Uterus (tissue), 4 donors: ENCODE measurements around the gene AMH. TPM values are rescaled to one million over a fixed set of nuclear protein-coding genes. Genes with fewer than 3 reads are reported as not detected.

Experiments used
- DNase-seq, 2 donors: peaks; one replicate each; pipeline ENCODE4 v3.0.0-alpha.2; 2019 to 2020
- H3K27ac ChIP-seq, 2 donors: fragments of 200-600 bp; sonication (generic); 1 replicate in 1 of 2; 2 replicates in 1 of 2; pipeline ENCODE4 v1.5.1; 2016 to 2018
- H3K27me3 ChIP-seq, 2 donors: fragments of 200-600 bp; sonication (generic); one replicate each; pipeline ENCODE4 v1.5.1; 2018 to 2019; ENCODE audit warnings: control low read depth in 1 of 2
- H3K36me3 ChIP-seq, 2 donors: fragments of 200-600 bp; sonication (generic); one replicate each; pipeline ENCODE4 v1.5.1; 2019; ENCODE audit warnings: control low read depth in 1 of 2
- H3K4me1 ChIP-seq, 2 donors: fragments of 200-600 bp; sonication (generic); one replicate each; pipeline ENCODE4 v1.5.1; 2018 to 2019; ENCODE audit warnings: control low read depth in 1 of 2
- H3K4me3 ChIP-seq, 2 donors: fragments of 200-600 bp; sonication (generic); 1 replicate in 1 of 2; 2 replicates in 1 of 2; pipeline ENCODE4 v1.5.1; 2018 to 2019; ENCODE audit warnings: mild to moderate bottlenecking in 1 of 2
- H3K9me3 ChIP-seq, 2 donors: fragments of 200-600 bp; sonication (generic); one replicate each; pipeline ENCODE4 v1.5.1; 2019; ENCODE audit warnings: control low read depth in 1 of 2
- CTCF ChIP-seq, 4 experiments: fragments of 200-600 bp in 2 of 4; fragments of 450-650 bp in 2 of 4; sonication (generic) in 2 of 4; IDR thresholded peaks; one replicate each; pipeline ENCODE4 v1.5.1; 2016 to 2019; ENCODE audit warnings: antibody characterized with exemption in 4 of 4, mild to moderate bottlenecking in 2 of 4, moderate library complexity in 1 of 4
- POLR2A ChIP-seq, 2 donors: fragments of 450-650 bp; IDR thresholded peaks; one replicate each; pipeline ENCODE4 v1.6.1; 2016; ENCODE audit warnings: antibody characterized with exemption in 2 of 2, mild to moderate bottlenecking in 1 of 2, moderate library complexity in 1 of 2
- intact Hi-C: fragments of 100-400 bp; cut with DNase I; formaldehyde crosslinking; loops from one replicate; pipeline ENCODE4 v1.15.1; 2023; ENCODE audit warnings: low total_unique reads
- total RNA-seq, 4 donors: library from RNA; depleted of rRNA in 3 of 4; stranded (reverse); fragments of >200 nt in 3 of 4; gene quantifications; one replicate each; pipeline versions ENCODE4 v1.1.0 to v1.2.4, GENCODE V29; 2014 to 2023
- donor health status: DM: yes; HTN: yes; CAD: no.

Gene AMH
- total RNA-seq, 4 donors from 2014 or later: 0.35 to 3.5 TPM; not detected in 2

- H3K27me3 ChIP-seq: no peaks in the 10 kb centered on the region
- no peaks in the 10 kb centered on the region for H3K4me1 ChIP-seq
- intact Hi-C loops: no loop called here
- no peak for TF ChIP-seq POLR2A (IDR thresholded peaks at IDR 0.05)
- no peak for TF ChIP-seq CTCF (IDR thresholded peaks at IDR 0.05)
- no peak overlapping the region for H3K27ac ChIP-seq
- no peaks in the 10 kb centered on the region for H3K9me3 ChIP-seq
- no peak overlapping the region for H3K4me3 ChIP-seq
- H3K36me3 ChIP-seq: no peaks in the 10 kb centered on the region
- DNase-seq: no peak
These were observed 38.0 kb upstream of the AMH start for GRCh38 chr19:2210987-2211740.

- no peaks in the 10 kb centered on the region for H3K27me3 ChIP-seq
- H3K4me3 ChIP-seq: no peak overlapping the region
- H3K4me1 ChIP-seq: no peaks in the 10 kb centered on the region
- TF ChIP-seq POLR2A (IDR thresholded peaks at IDR 0.05) (no peak), CTCF (IDR thresholded peaks at IDR 0.05) (no peak)
- intact Hi-C loops: no loop called here
- DNase-seq: no peak
- no peaks in the 10 kb centered on the region for H3K36me3 ChIP-seq
- H3K9me3 ChIP-seq: no peaks in the 10 kb centered on the region
- no peak overlapping the region for H3K27ac ChIP-seq
These were observed 36.0 kb upstream of the AMH start for GRCh38 chr19:2212861-2213711.

DNA sequence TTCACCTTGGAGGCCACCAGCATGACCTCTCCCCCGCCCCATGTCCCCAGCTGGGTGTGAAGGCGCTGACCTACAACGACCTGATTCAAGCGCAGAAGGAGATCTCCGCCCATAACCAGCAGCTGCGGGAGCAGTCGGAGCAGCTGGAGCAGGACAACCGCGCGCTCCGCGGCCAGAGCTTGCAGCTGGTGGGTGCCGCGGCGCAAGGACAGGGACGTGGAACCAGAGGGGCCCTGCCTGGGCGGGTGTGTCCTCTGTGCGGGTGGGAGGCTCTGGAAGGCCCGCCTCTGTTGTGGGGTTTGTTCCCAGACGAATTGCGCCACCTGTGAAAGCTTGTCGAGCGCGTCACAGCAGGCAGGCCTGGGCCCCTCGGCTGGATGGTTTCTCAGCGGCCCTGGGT lies 35.3 kb upstream of the AMH start:
- no peak for DNase-seq
- intact Hi-C loops: no loop called here
- Histone ChIP-seq H3K9me3 (no peaks in the 10 kb centered on the region), H3K36me3 (no peaks in the 10 kb centered on the region), H3K27me3 (no peaks in the 10 kb centered on the region), H3K27ac (no peak overlapping the region), H3K4me1 (no peaks in the 10 kb centered on the region), H3K4me3 (no peak overlapping the region)
- TF ChIP-seq POLR2A (IDR thresholded peaks at IDR 0.05) (no peak), CTCF (IDR thresholded peaks at IDR 0.05) (no peak)

DNA sequence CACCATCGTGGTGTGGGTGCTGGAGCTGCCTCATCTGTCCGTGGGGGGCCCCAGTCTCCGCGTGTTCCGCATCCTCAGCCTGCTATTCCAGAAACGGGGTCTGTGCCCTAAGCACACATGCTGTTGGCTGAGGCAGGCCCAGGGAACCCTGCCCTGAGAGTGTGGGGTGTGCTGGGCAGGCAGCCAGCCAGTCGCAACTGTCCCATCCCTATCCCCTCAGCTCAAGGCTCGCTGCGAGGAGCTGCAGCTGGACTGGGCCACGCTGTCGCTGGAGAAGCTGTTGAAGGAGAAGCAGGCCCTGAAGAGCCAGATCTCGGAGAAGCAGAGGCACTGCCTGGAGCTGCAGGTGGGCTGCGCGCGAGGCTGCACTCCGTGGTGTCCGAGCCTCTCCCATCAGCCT lies 34.9 kb upstream of the AMH start:
- Histone ChIP-seq H3K4me3 (no peak overlapping the region), H3K27ac (no peak overlapping the region), H3K27me3 (no peaks in the 10 kb centered on the region), H3K36me3 (no peaks in the 10 kb centered on the region), H3K4me1 (no peaks in the 10 kb centered on the region), H3K9me3 (no peaks in the 10 kb centered on the region)
- TF ChIP-seq POLR2A (IDR thresholded peaks at IDR 0.05): no peak
- no peak for TF ChIP-seq CTCF (IDR thresholded peaks at IDR 0.05)
- intact Hi-C loops: no loop called here
- no peak for DNase-seq

DNA sequence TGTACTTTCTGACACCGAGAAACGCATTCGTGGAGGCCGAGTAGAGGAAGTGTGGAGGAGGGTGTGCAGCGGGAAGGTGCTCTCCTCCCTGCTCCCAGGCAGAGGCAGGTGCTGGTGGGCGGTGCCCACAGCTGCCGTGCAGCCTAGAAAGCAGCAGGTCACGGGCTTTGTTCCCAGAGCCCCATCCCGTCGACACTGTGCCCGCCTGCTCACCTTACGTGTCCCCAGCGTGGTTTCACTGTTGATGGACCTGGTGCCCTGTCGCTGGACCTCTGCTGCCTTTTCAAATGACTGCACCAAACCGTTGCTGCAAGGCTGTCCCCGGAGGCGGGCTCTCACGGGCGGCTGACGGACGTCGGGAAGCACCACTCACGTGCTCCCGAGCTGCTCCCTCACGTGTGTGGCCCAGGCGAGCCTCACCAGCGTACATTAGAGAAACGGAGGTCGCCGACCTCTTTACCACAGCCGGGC lies 33.8 kb upstream of the AMH start:
- DNase-seq: no peak
- Histone ChIP-seq H3K9me3 (no peaks in the 10 kb centered on the region), H3K4me1 (no peaks in the 10 kb centered on the region), H3K27me3 (no peaks in the 10 kb centered on the region), H3K27ac (no peak overlapping the region), H3K36me3 (no peaks in the 10 kb centered on the region), H3K4me3 (no peak overlapping the region)
- TF ChIP-seq POLR2A (IDR thresholded peaks at IDR 0.05) (no peak), CTCF (IDR thresholded peaks at IDR 0.05) (no peak)
- intact Hi-C loops: no loop called here
